ENCODE data around the gene EIF2AK3.

The EIF2AK3 gene

GRCh38 chr2:88627055-88627855 is at the start of gene EIF2AK3:
Gene EIF2AK3 (minus strand): TSS chr2:88627464. CDS start chr2:88627274, 190 bp downstream.
- Mint-ChIP-seq H3K9me3 (no peaks in the 10 kb centered on the region), H3K27ac (ENCODE audit: low read depth) (no peak within 1 kb of the TSS), H3K36me3 (ENCODE audit: insufficient read depth) (peaks cover 3% of the 10 kb centered on the region), H3K4me3 (no peak within 1 kb of the TSS), H3K27me3 (no peaks in the 10 kb centered on the region), H3K4me1 (peaks cover 9% of the 10 kb centered on the region)
- DNase-seq (ENCODE audit: low spot score in 2 of 2) (peak; percentile 86 to 96), ATAC-seq (replicated peaks; ENCODE audit: extremely low read depth, poor library complexity, severe bottlenecking) (peak; percentile 88)

GRCh38 chr2:88673363-88673762 is 46.1 kb upstream of the EIF2AK3 start:
- Mint-ChIP-seq H3K36me3 (ENCODE audit: insufficient read depth) (no peaks in the 10 kb centered on the region), H3K27ac (ENCODE audit: low read depth) (no peak overlapping the region), H3K27me3 (no peaks in the 10 kb centered on the region), H3K9me3 (no peaks in the 10 kb centered on the region), H3K4me1 (peaks cover 5% of the 10 kb centered on the region), H3K4me3 (no peak overlapping the region)
- DNase-seq (ENCODE audit: low spot score in 2 of 2) (no peak), ATAC-seq (replicated peaks; ENCODE audit: extremely low read depth, poor library complexity, severe bottlenecking) (no peak)

GRCh38 chr2:88671786-88672427 is 44.6 kb upstream of the EIF2AK3 start:
- H3K27ac Mint-ChIP-seq (ENCODE audit: low read depth), result no peak overlapping the region
- H3K36me3 Mint-ChIP-seq (ENCODE audit: insufficient read depth), result no peaks in the 10 kb centered on the region
- DNase-seq (ENCODE audit: low spot score in 2 of 2), result no peak
- ATAC-seq (replicated peaks; ENCODE audit: extremely low read depth, poor library complexity, severe bottlenecking), result peak; percentile 36
- H3K4me1 Mint-ChIP-seq, result peaks cover 5% of the 10 kb centered on the region
- no peaks in the 10 kb centered on the region for H3K9me3 Mint-ChIP-seq
- no peaks in the 10 kb centered on the region for H3K27me3 Mint-ChIP-seq
- H3K4me3 Mint-ChIP-seq, result no peak overlapping the region

GRCh38 chr2:88669482-88670214 is 42.4 kb upstream of the EIF2AK3 start:
- Mint-ChIP-seq H3K4me1 (peaks cover 5% of the 10 kb centered on the region), H3K36me3 (ENCODE audit: insufficient read depth) (no peaks in the 10 kb centered on the region), H3K27ac (ENCODE audit: low read depth) (no peak overlapping the region), H3K4me3 (no peak overlapping the region), H3K27me3 (no peaks in the 10 kb centered on the region), H3K9me3 (no peaks in the 10 kb centered on the region)
- no peak for DNase-seq (ENCODE audit: low spot score in 2 of 2)
- peak; percentile 72 for ATAC-seq (replicated peaks; ENCODE audit: extremely low read depth, poor library complexity, severe bottlenecking)

- no peaks in the 10 kb centered on the region for H3K27me3 Mint-ChIP-seq
- ATAC-seq (replicated peaks; ENCODE audit: extremely low read depth, poor library complexity, severe bottlenecking), result no peak
- DNase-seq (ENCODE audit: low spot score in 2 of 2), result no peak
- H3K27ac Mint-ChIP-seq (ENCODE audit: low read depth), result no peak overlapping the region
- H3K9me3 Mint-ChIP-seq, result no peaks in the 10 kb centered on the region
- H3K36me3 Mint-ChIP-seq (ENCODE audit: insufficient read depth), result no peaks in the 10 kb centered on the region
- H3K4me3 Mint-ChIP-seq, result no peak overlapping the region
- peaks cover 5% of the 10 kb centered on the region for H3K4me1 Mint-ChIP-seq
Observed at GRCh38 chr2:88668862-88669261, 41.6 kb upstream of the EIF2AK3 start.

- Mint-ChIP-seq H3K27me3 (no peaks in the 10 kb centered on the region), H3K9me3 (no peaks in the 10 kb centered on the region), H3K4me3 (no peak overlapping the region), H3K36me3 (ENCODE audit: insufficient read depth) (no peaks in the 10 kb centered on the region), H3K27ac (ENCODE audit: low read depth) (peak overlapping the region; percentile 35), H3K4me1 (peaks cover 5% of the 10 kb centered on the region)
- DNase-seq (ENCODE audit: low spot score in 2 of 2) (no peak), ATAC-seq (replicated peaks; ENCODE audit: extremely low read depth, poor library complexity, severe bottlenecking) (no peak)
Observed at GRCh38 chr2:88667219-88667618, 40.0 kb upstream of the EIF2AK3 start.

- no peak for ATAC-seq (replicated peaks; ENCODE audit: extremely low read depth, poor library complexity, severe bottlenecking)
- DNase-seq (ENCODE audit: low spot score in 2 of 2), result no peak
- H3K27ac Mint-ChIP-seq (ENCODE audit: low read depth), result no peak overlapping the region
- no peaks in the 10 kb centered on the region for H3K27me3 Mint-ChIP-seq
- no peaks in the 10 kb centered on the region for H3K9me3 Mint-ChIP-seq
- no peaks in the 10 kb centered on the region for H3K4me1 Mint-ChIP-seq
- H3K4me3 Mint-ChIP-seq, result no peak overlapping the region
- H3K36me3 Mint-ChIP-seq (ENCODE audit: insufficient read depth), result no peaks in the 10 kb centered on the region
Observed at GRCh38 chr2:88666576-88666975, 39.3 kb upstream of the EIF2AK3 start.

GRCh38 chr2:88660622-88661021 is 33.4 kb upstream of the EIF2AK3 start:
- Mint-ChIP-seq H3K27me3 (no peaks in the 10 kb centered on the region), H3K4me1 (no peaks in the 10 kb centered on the region), H3K27ac (ENCODE audit: low read depth) (no peak overlapping the region), H3K9me3 (no peaks in the 10 kb centered on the region), H3K36me3 (ENCODE audit: insufficient read depth) (no peaks in the 10 kb centered on the region), H3K4me3 (no peak overlapping the region)
- ATAC-seq (replicated peaks; ENCODE audit: extremely low read depth, poor library complexity, severe bottlenecking) (no peak), DNase-seq (ENCODE audit: low spot score in 2 of 2) (no peak)

- Mint-ChIP-seq H3K9me3 (no peaks in the 10 kb centered on the region), H3K27me3 (no peaks in the 10 kb centered on the region), H3K27ac (ENCODE audit: low read depth) (no peak overlapping the region), H3K4me1 (no peaks in the 10 kb centered on the region), H3K4me3 (no peak overlapping the region), H3K36me3 (ENCODE audit: insufficient read depth) (no peaks in the 10 kb centered on the region)
- DNase-seq (ENCODE audit: low spot score in 2 of 2), result no peak
- no peak for ATAC-seq (replicated peaks; ENCODE audit: extremely low read depth, poor library complexity, severe bottlenecking)
Observed at GRCh38 chr2:88659538-88659915, 32.3 kb upstream of the EIF2AK3 start.

GRCh38 chr2:88658881-88659537 is 31.7 kb upstream of the EIF2AK3 start:
- Mint-ChIP-seq H3K9me3 (no peaks in the 10 kb centered on the region), H3K27me3 (no peaks in the 10 kb centered on the region), H3K27ac (ENCODE audit: low read depth) (no peak overlapping the region), H3K36me3 (ENCODE audit: insufficient read depth) (no peaks in the 10 kb centered on the region), H3K4me3 (no peak overlapping the region), H3K4me1 (no peaks in the 10 kb centered on the region)
- ATAC-seq (replicated peaks; ENCODE audit: extremely low read depth, poor library complexity, severe bottlenecking) (no peak), DNase-seq (ENCODE audit: low spot score in 2 of 2) (no peak)

GRCh38 chr2:88658326-88658725 is 31.1 kb upstream of the EIF2AK3 start:
- Mint-ChIP-seq H3K27ac (ENCODE audit: low read depth) (no peak overlapping the region), H3K36me3 (ENCODE audit: insufficient read depth) (no peaks in the 10 kb centered on the region), H3K4me1 (no peaks in the 10 kb centered on the region), H3K27me3 (no peaks in the 10 kb centered on the region), H3K9me3 (no peaks in the 10 kb centered on the region), H3K4me3 (no peak overlapping the region)
- ATAC-seq (replicated peaks; ENCODE audit: extremely low read depth, poor library complexity, severe bottlenecking), result no peak
- DNase-seq (ENCODE audit: low spot score in 2 of 2), result no peak

GRCh38 chr2:88657131-88657530 is 29.9 kb upstream of the EIF2AK3 start:
- Mint-ChIP-seq H3K27ac (ENCODE audit: low read depth) (no peak overlapping the region), H3K9me3 (no peaks in the 10 kb centered on the region), H3K36me3 (ENCODE audit: insufficient read depth) (no peaks in the 10 kb centered on the region), H3K4me1 (no peaks in the 10 kb centered on the region), H3K27me3 (no peaks in the 10 kb centered on the region), H3K4me3 (no peak overlapping the region)
- DNase-seq (ENCODE audit: low spot score in 2 of 2) (no peak), ATAC-seq (replicated peaks; ENCODE audit: extremely low read depth, poor library complexity, severe bottlenecking) (no peak)
